Pulmonary artery endothelial cell (primary cell): Measurements from ENCODE around the gene B3GNT4. TPM values are rescaled to one million over a fixed set of nuclear protein-coding genes. Genes with fewer than 3 reads are reported as not detected.
"Not testable (repeated sequence)": the region's sequence is repeated elsewhere in the genome, so short reads cannot be mapped to it uniquely, and the experiment has no call there.

Experiments used
- DNase-seq: peaks from one replicate; pipeline ENCODE4 v3.0.0-alpha.2; 2011; ENCODE audit warnings: low read depth, low spot score
- total RNA-seq: library from RNA; depleted of rRNA; stranded (reverse); fragments of >200 nt; gene quantifications from 2 replicates; pipeline ENCODE4 v1.2.3, GENCODE V29; 2014

B3GNT4 gene
- total RNA-seq: under 0.01 and 0.04 TPM in 2 replicates

DNA sequence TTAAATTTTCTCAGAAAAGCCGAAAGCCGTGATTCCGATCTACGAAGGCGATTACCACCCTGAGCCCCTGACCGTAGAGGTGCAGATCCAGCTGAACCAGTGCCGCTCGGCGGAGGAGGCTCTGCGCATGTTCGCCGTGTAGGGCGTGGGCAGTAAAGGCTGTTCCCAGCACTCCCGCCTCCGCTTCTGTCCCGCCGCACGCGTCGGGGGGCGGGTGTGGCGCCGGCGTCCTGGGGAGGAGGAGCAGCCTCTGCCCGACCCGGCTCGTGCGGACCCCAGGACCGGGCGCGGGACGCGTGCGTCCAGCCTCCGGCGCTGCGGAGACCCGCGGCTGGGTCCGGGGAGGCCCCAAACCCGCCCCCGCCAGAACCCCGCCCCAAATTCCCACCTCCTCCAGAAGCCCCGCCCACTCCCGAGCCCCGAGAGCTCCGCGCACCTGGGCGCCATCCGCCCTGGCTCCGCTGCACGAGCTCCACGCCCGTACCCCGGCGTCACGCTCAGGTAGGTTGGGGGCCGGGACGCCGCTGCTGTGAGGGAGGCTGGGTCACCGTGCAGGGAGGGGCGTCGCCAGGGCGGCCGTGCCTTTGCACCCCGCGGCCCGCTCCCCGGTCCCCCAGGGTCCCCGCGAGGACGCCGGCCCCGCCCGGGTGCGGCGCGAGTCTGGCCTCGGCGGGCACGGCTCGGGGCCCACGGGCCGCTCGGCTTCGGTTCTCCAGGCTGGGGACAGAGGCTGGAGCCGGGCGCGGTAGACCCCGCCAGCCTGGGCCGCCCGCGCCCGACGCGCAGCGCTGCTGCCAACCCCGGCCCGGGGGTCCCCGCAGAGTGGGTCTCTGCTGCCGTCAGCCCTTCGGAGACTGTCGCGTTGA is at the start of gene B3GNT4:
Gene B3GNT4 (plus strand): TSS at position 409 of the 866 bp plus-strand sequence. CDS start 910 bp downstream, outside the sequence.
- no peak for DNase-seq

DNA sequence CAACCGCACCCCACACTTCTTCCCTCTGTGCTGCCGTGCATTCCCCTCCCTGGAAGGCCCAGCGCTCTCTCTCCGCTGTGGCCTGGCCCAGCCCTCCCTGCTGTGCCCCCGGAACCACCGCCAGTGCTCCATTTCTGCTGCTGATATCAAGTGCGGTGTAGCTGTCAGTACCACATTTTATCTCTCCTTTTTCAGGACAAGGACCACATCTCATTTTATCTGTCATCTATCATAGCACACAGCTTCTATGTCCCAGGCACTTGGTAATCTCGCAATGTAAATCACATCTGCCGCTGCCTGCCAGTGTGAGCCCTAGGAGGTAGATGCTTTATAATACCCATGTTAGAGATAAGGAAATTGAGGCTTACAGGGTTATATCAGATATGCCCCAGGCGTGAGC is 47.8 kb upstream of the B3GNT4 start:
- DNase-seq: no peak

DNA sequence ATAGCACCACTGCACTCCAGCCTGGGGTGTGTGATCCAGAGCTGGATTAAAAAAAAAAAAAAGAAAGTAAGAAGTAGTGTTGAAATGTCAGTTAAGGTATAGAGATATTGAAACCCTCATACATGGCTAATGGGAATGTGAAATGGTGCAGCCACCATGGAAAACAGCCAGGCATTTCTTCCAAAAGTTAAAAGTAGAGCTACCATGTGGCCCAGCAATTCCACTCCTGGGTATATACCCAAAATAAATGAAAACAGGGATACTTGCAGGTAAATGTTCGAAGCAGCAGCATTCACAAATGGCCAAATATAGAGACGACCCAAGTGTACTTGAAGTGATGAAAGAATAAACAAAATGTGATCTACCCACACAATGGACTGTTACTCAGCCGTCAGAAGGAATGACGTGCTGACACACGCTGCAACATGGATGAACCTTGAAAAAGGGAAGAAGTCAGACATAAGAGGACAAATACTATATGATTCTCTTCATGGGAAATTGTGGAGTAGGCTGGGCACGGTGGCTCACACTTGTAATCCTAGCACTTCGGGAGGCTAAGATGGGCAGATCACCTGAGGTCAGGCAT is 44.7 kb upstream of the B3GNT4 start:
- no peak for DNase-seq

DNA sequence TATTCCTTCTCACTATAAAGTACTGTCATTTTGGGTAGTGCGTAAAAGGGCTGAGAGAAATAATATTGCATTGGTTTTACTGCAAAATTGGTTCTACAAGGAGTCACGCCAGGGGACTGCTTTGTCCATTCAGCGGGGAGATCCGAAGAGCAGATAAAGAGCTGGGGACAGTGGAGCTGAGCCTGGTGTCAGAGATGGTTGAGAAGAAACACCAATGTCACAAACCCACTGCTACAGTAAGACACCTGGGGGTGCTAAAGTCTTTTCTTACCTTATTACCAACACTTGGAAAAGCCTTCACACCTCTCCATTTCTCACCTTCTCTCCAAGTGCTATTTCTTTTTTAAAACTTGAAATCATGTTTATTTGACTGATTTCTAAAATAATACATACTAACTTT is 43.6 kb upstream of the B3GNT4 start:
- DNase-seq: no peak

DNA sequence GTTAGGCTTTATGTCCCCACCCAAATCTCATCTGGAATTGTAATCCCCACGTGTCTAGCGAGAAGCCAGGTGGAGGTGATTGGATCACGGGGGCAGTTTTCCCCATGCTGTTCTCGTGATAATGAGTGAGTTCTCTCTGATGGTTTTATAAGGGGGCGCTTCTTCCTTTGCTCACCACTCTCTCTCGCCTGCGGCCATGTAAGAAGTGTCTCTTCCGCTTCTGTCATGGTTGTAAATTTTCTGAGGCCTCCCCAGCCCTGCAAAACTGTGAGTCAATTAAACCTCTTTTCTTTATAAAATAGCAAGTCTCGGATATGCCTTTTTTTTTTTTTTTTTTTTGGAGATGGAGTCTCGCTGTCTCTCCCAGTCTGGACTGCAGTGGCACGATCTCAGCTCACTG is 42.7 kb upstream of the B3GNT4 start:
- no peak for DNase-seq

DNA sequence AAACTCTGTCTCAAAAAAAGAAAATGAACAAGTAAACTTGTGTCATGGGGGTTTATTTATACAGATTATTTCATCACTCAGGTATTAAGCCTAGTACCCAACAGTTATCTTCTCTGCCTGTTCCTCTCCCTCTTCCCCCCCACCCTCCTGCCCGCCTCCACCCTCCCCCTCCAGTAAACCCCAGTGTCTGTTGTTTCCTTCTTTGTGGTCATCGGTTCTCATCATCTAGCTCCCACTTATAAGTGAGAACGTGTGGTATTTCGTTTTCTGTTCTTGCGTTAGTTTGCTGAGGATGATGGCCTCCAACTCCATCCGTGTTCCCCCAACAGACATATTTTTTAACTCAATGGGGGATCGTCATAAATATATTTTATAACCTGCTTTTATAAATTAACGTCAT is 41.8 kb upstream of the B3GNT4 start:
- DNase-seq: no peak

DNA sequence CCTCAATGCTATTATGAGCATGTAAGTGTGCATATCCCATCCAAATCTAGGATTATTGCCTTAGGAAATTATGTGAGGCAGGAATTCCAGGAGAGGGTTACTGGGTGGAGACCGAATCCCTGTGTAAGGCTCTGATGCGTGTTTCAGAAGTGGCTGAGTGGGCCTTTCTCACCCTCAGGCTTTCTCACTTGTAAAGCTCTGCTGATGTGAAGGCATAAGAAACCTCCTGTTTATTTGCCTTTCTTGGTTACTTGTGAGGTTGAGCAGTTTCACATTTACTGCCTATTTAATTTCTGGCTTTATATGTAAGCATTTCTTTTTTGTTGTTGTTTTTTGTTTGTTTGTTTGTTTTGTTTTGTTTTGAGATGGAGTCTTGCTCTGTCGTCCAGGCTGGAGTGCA is 40.5 kb upstream of the B3GNT4 start:
- no peak for DNase-seq

DNA sequence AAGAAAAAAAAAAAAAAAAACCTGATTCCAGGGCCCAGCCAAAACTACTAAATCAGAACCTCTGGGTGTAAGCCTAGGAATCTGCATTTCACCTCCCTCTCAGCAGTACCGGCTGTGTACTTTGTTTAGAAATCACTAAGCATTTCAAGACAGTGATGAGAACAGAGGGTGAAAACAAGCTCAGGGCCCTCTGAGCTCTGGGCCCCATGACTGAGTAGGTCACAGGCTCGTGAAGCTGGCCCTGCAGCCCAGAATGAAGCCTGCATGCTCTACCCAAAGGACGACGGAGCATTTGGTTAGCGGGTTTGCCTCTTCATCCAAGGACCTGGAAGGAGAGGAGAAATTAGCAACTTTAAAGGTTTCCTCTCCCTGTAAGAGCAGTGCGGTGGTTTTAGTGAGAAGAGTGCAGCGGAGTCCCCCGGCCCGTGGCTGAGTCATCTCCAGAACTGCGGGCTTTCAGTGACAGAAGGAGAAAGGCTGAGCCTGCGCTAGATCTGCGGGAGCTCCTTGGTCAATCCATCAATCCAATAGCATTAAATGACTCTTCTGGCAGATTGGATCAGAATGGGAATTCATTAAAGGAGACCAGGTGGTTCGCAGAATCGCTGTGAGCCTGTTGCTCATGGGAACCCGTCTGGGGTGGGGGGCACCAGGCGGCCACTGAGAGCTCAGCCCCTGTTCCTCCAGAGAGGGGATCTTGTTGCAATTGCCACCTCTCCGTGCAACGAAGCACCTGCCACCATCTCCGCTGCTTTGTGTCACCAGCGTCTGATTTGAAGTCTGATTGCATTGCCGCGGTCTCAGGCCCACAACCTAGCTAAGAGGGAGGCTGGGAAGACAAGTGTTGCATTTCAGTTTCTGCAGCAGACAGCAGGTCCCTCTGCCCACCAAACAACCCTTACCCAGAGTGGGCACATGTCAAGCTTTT is 36.8 kb upstream of the B3GNT4 start:
- DNase-seq: no peak

DNA sequence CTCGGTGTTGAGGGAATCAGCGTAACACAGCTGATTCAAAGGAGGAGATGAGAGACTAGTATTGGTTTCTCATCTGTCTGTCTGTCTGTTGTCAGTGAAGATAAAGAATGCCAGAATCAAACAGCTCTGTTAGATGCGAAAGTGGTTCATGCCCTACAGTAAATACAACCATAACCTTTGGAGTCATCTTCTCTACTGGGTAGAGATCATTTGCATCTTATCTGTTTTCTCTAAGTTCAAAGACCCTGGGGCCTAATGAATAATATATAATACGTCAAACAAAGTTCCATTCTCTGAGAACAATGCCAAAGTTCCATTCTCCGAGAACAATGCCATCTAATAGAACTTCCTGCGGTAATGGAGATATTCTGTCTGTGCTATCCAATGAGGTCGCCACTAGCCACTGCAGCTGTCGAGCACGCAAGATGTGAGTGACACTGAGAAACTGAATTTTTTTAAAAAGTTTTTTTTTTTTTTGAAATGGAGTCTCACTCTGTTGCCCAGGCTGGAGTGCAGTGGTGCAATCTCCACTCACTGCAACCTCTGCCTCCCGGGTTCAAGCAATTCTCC is 36.1 kb upstream of the B3GNT4 start:
- peak; percentile 10 for DNase-seq

DNA sequence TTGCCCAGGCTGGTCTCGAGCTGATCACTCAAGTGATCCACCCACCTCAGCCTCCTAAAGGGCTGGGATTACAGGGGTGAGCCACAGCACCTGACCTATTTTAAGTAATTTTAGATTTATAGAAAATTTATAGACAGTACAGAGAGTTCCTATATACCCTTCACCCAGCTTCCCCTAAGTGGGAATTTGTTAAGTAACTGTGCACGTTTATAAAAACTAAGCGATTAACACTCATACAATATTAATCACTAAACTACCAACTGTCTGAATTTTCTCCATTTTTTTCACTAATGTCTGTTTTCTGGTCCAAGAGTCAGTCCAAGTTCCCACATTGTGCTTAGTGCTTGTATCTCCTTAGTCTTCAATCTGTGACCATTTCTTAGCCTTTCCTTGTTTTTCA is 35.0 kb upstream of the B3GNT4 start:
- DNase-seq: no peak

DNA sequence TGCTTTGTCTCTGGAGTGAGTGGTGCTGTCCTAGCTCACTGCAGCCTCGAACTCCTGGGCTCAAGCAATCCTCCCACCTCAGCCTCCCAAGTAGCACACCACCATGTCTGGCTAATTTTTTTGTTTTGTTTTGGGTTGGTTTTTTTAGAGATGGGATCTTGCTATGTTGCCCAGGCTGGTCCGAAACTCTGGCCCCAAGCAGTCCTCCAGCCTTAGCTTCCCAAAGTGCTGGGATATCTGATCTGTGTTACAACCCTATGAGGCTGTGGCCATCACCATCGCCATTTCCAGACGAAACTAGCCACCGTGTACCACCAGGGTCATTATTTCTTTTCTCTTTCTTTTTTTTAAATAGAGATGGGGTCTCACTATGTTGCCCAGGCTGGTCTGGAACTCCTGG is 32.1 kb upstream of the B3GNT4 start:
- DNase-seq: no peak

DNA sequence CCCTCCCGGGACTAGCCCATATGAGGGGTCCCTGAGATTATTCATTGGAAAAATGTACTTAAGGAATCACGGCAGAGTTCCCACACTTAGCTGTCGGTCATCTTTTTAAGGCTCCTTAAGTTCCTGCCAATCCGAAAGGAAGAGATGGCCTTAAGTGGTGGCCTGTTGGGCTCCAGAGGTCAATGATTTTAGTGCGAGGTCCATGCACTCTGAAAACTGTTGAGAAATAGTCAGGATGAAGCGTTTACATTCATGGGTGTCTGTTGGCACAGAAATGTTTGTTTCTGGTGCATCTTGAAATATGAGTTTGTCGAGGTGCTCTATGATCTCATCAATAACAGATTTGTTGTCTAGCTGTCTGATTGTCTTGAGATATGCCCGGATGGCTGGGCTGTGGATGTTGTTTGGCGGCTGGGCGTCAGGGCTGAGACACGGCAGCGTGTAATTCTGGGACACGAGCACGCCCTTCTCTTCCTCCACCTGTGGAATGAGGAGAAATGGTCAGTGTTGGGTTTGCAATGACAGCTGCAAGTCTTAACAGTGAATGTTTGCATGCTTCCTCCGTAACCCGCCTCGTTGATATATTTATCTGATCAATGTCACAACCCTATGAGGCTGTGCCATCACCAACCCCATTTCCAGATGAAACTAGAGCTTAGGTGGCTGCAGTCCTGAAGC is 31.1 kb upstream of the B3GNT4 start:
- no peak for DNase-seq

DNA sequence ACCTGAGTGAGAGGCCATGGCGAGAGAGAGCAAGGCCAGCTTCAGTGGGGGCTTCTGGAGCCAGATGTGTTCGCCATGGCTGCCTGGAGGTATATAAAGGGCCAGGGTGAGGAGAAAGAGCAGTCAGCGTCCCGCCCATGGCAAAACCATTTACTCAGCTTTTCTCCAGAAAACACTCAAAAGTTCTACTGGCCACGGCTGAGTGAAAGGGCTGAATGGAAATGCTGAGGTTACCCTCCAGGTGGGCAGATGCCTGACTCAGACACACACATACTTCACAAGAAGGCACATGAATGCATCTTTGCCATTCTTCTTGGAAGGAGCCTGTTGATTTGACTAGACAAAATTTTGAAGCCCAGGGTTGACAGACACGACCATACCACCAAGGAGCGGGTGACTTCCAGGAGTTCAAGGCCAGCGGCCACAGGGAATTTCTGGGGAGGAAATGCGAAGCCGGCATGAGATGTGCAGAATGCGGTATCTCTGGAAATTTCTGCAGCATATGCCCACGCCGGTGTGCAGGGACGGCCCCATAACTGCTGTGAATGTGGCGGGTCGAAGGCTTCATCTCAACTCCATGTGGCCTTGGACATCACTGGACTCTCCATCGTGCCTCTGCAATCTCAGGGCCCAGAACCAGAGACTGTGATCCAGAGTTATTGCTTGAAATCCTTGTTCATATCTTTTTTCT is 29.2 kb upstream of the B3GNT4 start, which contains the start of gene IL31:
Gene IL31 (minus strand): TSS at position 67 of the 691 bp plus-strand sequence. CDS start 49 bp downstream, at position 18.
- no peak for DNase-seq

DNA sequence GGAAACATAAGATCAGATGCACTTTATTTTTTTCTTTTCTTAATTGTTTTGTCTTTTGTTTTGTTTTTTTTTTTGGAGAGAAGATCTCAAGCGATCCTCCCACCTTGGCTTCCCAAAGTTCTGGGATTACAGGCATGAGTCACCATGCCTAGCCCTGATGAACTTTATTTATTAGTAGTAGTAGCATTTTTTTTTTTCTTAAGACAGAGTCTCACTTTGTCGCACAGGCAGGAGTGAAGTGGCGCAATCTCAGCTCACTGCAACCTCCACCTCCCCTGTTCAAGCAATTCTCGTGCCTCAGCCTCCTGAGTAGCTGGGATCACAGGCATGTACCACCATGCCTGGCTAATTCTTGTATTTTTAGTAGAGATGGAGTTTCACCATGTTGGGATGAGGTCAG is 27.0 kb upstream of the B3GNT4 start:
- not testable (repeated sequence) for DNase-seq

DNA sequence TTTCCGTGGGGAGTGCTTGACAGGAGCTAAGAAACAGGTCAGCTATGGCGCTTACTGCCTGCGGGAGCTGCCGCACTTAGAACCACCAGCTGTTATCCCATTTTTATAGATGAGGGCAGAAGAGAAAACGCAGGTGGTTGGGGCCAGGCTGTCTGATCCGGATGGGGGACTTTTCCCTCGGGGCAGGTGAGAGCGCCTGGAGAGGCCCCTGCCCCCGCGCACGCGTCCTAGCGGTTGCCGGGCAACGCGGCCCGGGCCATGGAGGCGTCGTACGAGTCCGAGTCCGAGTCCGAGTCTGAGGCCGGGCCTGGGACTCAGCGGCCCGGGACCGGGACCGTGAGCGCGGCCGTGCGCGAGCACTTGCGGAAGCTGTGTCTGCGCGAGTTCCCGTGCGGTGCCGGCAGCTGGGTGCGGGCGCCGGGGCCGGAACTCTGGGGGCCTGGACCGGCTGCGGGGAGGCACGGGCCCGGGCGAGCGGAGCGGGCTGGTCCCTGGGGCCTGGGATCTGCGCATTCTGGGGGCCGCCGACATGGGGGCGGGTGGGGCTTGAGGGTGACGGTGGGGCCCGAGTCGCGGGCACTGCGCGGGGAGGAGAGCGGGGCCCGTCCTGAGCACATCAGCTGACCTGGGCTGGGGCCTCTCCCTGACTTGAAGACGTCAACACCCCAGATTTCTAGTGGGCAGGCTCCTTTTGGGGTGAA is 20.5 kb upstream of the B3GNT4 start, which contains the start of gene LRRC43:
Gene LRRC43 (plus strand): TSS at position 237 of the 701 bp plus-strand sequence. CDS start 22 bp downstream, at position 259.
- DNase-seq: no peak

DNA sequence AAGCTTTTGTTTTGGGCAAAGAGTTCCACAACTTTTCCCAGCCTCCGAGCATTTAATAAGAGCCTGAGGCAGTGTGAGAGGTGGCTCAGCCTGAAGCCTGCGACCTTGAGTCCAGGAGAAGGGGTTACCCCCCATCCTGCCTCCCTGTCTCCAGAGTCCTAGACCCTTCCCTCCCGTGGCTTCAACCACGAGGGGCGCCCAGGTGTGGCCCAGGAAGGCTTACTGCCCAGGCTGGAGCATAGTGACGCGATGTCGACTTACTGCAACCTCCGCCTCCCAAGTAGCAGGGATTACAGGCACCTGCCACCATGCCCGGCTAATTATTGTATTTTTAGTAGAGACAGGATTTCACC is 19.9 kb upstream of the B3GNT4 start:
- no peak for DNase-seq

DNA sequence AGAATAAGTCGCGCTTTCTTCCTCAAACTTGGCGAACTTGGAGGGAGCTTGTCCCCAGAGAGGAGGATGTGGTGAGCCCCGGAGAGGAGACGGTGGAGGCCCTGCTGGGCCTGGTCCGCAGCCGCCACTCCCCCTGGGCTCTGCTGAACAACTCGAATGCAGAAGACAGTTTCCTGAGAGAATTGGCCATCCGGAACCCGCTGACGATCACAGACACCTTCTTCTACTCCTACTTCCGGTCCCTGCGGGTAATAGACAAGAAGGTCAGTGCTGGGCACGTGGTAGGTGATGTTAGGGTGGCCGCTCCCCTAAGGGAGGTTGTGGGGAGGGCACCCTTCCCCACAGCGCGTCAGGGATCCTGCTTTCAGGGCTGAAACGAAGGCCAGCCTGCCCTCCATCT is 19.0 kb upstream of the B3GNT4 start:
- DNase-seq: no peak

DNA sequence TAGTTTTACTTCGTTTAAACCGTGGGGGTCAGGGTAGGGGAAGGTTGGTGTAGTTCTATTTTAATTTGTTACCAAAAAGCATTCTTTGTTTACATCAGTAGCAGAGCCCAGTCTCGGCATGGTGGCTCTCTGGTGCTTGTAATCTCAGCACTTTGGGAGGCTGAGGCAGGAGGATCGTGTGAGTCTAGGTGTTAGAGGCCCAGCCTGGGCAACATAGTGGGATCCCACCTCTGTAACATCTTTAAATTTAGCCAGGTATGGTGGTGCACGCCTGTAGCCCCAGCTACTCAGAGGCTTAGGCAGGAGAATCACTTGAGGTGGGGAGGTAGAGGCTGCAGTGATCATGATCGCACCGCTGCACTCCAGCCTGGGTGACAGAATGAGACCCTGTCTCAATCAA is 18.4 kb upstream of the B3GNT4 start:
- no peak for DNase-seq

DNA sequence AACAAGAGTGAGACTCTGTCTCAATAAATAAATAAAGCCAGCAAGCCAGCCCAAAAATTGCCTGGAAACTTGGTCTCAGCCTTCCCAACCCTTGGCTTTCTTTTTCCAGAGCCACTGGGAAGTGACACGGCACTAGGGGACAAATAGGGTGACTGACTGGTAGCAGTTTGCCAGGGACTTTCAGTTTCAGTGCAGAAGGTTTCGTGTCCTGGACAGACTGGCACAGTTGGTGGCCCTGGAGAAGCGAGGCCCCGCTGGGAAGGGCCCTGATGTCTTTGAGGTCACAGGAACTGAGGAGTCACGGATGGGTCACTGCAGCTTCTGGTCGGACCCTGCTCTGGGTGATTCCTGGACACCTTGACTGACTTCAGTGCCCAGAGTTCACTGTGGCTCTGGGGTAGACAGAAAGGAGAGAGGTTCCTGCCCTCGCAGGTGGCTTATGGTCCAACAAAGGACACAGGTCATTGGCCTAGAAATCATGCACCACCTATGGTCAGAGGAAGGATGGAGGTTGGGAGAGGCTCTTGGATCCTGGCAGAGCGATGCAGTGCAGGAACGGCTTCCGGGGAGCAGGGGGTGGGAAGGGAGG is 17.9 kb upstream of the B3GNT4 start:
- DNase-seq: no peak
